ENCODE measurements around the gene AGXT. TPM values are rescaled to one million over a fixed set of nuclear protein-coding genes. Genes with fewer than 3 reads are reported as not detected.

The AGXT gene
- total RNA-seq, 1 experiment from 2014 or later: 0.36 TPM

GRCh38 chr2:240846873-240847595 is 21.6 kb upstream of the AGXT start:
- ChIA-PET CTCF (no interaction called here), POLR2A (no interaction called here)
- DNase-seq (ENCODE audit: low read depth, low spot score): no peak
- H3K4me1 ChIP-seq (ENCODE audit: control insufficient read depth, insufficient read depth, low read length): no peaks in the 10 kb centered on the region
- no peak overlapping the region for H3K27ac ChIP-seq (ENCODE audit: low read length)
- H3K9me3 ChIP-seq (ENCODE audit: control insufficient read depth, insufficient read depth, low read depth, low read length): no peaks in the 10 kb centered on the region
- ATAC-seq: no peak
- no peak for TF ChIP-seq CTCF (IDR thresholded peaks at IDR 0.05)
- no peak for TF ChIP-seq REST (IDR thresholded peaks at IDR 0.05; ENCODE audit: insufficient read depth in 1 of 2, low read depth in 2 of 2, low read length in 1 of 2)
- no peak for TF ChIP-seq SIN3A (IDR thresholded peaks at IDR 0.05; ENCODE audit: borderline replicate concordance, insufficient read depth, low read depth, low read length)
- TF ChIP-seq TCF7L2 (IDR thresholded peaks at IDR 0.05; ENCODE audit: low read depth, low read length): no peak
- TF ChIP-seq POLR2AphosphoS5 (IDR thresholded peaks at IDR 0.05; ENCODE audit: low read depth, low read length): no peak
- H3K4me3 ChIP-seq (ENCODE audit: low read depth in 2 of 2, low read length in 2 of 2): no peak overlapping the region
- no peaks in the 10 kb centered on the region for H3K36me3 ChIP-seq (ENCODE audit: control insufficient read depth, insufficient read depth, low read length)
- intact Hi-C loops (cut with micrococcal nuclease; ENCODE audit: unreplicated experiment) (no loop called here), in situ Hi-C loops (cut with HindIII; ENCODE audit: low pct_unique_long_range_greater_than_20kb, low sequenced_read_pairs) (no loop called here)
- BruUV-seq (replicated peaks): no TSS peak
- 0 out of 2 replicates have a peak, but pooled peaks cover 2% of the 10 kb centered on the region for H3K27me3 ChIP-seq (ENCODE audit: control insufficient read depth, insufficient read depth, low read length)

- ATAC-seq (no peak), DNase-seq (ENCODE audit: low read depth, low spot score) (no peak)
- H3K4me3 ChIP-seq (ENCODE audit: low read depth in 2 of 2, low read length in 2 of 2): no peak overlapping the region
- H3K36me3 ChIP-seq (ENCODE audit: control insufficient read depth, insufficient read depth, low read length): no peaks in the 10 kb centered on the region
- no peaks in the 10 kb centered on the region for H3K9me3 ChIP-seq (ENCODE audit: control insufficient read depth, insufficient read depth, low read depth, low read length)
- TF ChIP-seq TCF7L2 (IDR thresholded peaks at IDR 0.05; ENCODE audit: low read depth, low read length): no peak
- no peak for TF ChIP-seq CTCF (IDR thresholded peaks at IDR 0.05)
- TF ChIP-seq POLR2AphosphoS5 (IDR thresholded peaks at IDR 0.05; ENCODE audit: low read depth, low read length): no peak
- no peak for TF ChIP-seq SIN3A (IDR thresholded peaks at IDR 0.05; ENCODE audit: borderline replicate concordance, insufficient read depth, low read depth, low read length)
- H3K27me3 ChIP-seq (ENCODE audit: control insufficient read depth, insufficient read depth, low read length): 0 out of 2 replicates have a peak, but pooled peaks cover 2% of the 10 kb centered on the region
- H3K4me1 ChIP-seq (ENCODE audit: control insufficient read depth, insufficient read depth, low read length): no peaks in the 10 kb centered on the region
- POLR2A ChIA-PET: no interaction called here
- CTCF ChIA-PET: no interaction called here
- no peak overlapping the region for H3K27ac ChIP-seq (ENCODE audit: low read length)
- in situ Hi-C loops (cut with HindIII; ENCODE audit: low pct_unique_long_range_greater_than_20kb, low sequenced_read_pairs) (no loop called here), intact Hi-C loops (cut with micrococcal nuclease; ENCODE audit: unreplicated experiment) (no loop called here)
- no TSS peak for BruUV-seq (replicated peaks)
Measured at GRCh38 chr2:240847817-240848216, 20.8 kb upstream of the AGXT start.
